GM12878 (cell line): ENCODE data around the gene CAPN7. TPM values are rescaled to one million over a fixed set of nuclear protein-coding genes. Genes with fewer than 3 reads are reported as not detected.

Experiments
- ATAC-seq: fragments of 200-7000 bp; cut with Tn5 transposase; 3 replicates; pipeline ENCODE4 v1.9.1; 2020; ENCODE audit warnings: mild to moderate bottlenecking, moderate library complexity
- BruUV-seq: library from RNA; stranded (reverse); fragments of 400-500 nt; replicated peaks from 2 replicates; lab custom pipeline; 2021; lab: Mats Ljungman, UMichigan
- CTCF ChIA-PET: fragments of 300-600 bp; sonication (Branson Sonifier 250); formaldehyde crosslinking; extraction: SDS; loops from one replicate; lab custom pipeline; 2021; ENCODE audit warnings: inconsistent platforms; lab: Yijun Ruan, JAX
- POLR2A ChIA-PET: fragments of 350-600 bp; formaldehyde crosslinking; extraction: SDS; loops from one replicate; lab custom pipeline; 2021; ENCODE audit warnings: inconsistent platforms; lab: Charles Lee
- RAD21 ChIA-PET: fragments of 300-600 bp; sonication (Branson Sonifier 250); formaldehyde crosslinking; loops from one replicate; lab custom pipeline; 2023; ENCODE audit warnings: antibody characterized with exemption; ENCODE audit not compliant: unreplicated experiment; lab: Charles Lee
- SMC1A ChIA-PET: fragments of 300-600 bp; sonication (Branson Sonifier 250); formaldehyde crosslinking; loops from one replicate; lab custom pipeline; 2023; ENCODE audit not compliant: unreplicated experiment, uncharacterized antibody; lab: Charles Lee
- DNase-seq: peaks from one replicate; pipeline ENCODE4 v3.0.0-alpha.2; 2011; ENCODE audit warnings: low read depth, low spot score
- FAIRE-seq: peaks from 3 replicates; lab custom pipeline; 2011; peaks lifted over from hg19 to GRCh38; lab: Jason Lieb, UNC
- H2AFZ ChIP-seq: 2 replicates; pipeline ENCODE4 v1.6.0; 2011; ENCODE audit warnings: low read depth, low read length, control low read depth; ENCODE audit not compliant: control insufficient read depth
- H3K27ac ChIP-seq: 2 replicates; pipeline ENCODE4 v1.5.1; 2011; ENCODE audit warnings: control low read depth; ENCODE audit not compliant: control insufficient read depth, insufficient read depth
- H3K27me3 ChIP-seq, 2 experiments: replicated peaks in 1 of 2; 2 replicates each; pipeline versions ENCODE4 v1.6.0 to v1.6.1; 2011; ENCODE audit warnings: low read length in 1 of 2; ENCODE audit not compliant: control insufficient read depth in 2 of 2, insufficient read depth in 2 of 2
- H3K36me3 ChIP-seq, 2 experiments: 2 replicates each; pipeline ENCODE4 v1.5.1; 2011; ENCODE audit warnings: low read length in 1 of 2; ENCODE audit not compliant: control insufficient read depth in 2 of 2, insufficient read depth in 2 of 2
- H3K4me1 ChIP-seq: 2 replicates; pipeline ENCODE4 v1.6.1; 2011; ENCODE audit warnings: mild to moderate bottlenecking, low read length, moderate library complexity, mixed read lengths; ENCODE audit not compliant: control insufficient read depth, insufficient read depth
- H3K4me2 ChIP-seq: 2 replicates; pipeline ENCODE4 v1.6.0; 2011; ENCODE audit warnings: control low read depth; ENCODE audit not compliant: control insufficient read depth, insufficient read depth
- H3K4me3 ChIP-seq: fragments of 200-600 bp; sonication (generic); 2 replicates; pipeline ENCODE4 v1.5.1; 2016
- H3K79me2 ChIP-seq: 2 replicates; pipeline ENCODE4 v1.6.0; 2011; ENCODE audit warnings: low read length; ENCODE audit not compliant: control insufficient read depth, insufficient read depth
- H3K9ac ChIP-seq: 2 replicates; pipeline ENCODE4 v1.8.0; 2011; ENCODE audit warnings: low read length, control low read depth, mixed read lengths; ENCODE audit not compliant: control insufficient read depth, insufficient read depth
- H3K9me3 ChIP-seq: replicated peaks from 3 replicates; pipeline ENCODE4 v1.5.1; 2011; ENCODE audit warnings: mild to moderate bottlenecking, low read length; ENCODE audit not compliant: control insufficient read depth, insufficient read depth
- H4K20me1 ChIP-seq: 2 replicates; pipeline ENCODE4 v1.6.0; 2011; ENCODE audit not compliant: control insufficient read depth, insufficient read depth
- CBFB ChIP-seq: IDR thresholded peaks from 2 replicates; pipeline ENCODE4 v1.6.1; 2016; ENCODE audit warnings: antibody characterized with exemption, low read depth
- CBX5 ChIP-seq: sonication (generic); IDR thresholded peaks from 2 replicates; pipeline ENCODE4 v1.6.1; 2016; ENCODE audit warnings: low read depth, moderate library complexity, mild to moderate bottlenecking, inconsistent platforms
- CREB1 ChIP-seq: IDR thresholded peaks from 2 replicates; pipeline ENCODE4 v1.6.1; 2012; ENCODE audit warnings: low read depth, mild to moderate bottlenecking, inconsistent platforms
- HDGF ChIP-seq: fragments of 450-650 bp; IDR thresholded peaks from 2 replicates; pipeline ENCODE4 v1.6.1; 2016; ENCODE audit warnings: antibody characterized with exemption
- NKRF ChIP-seq: fragments of 450-650 bp; conservative IDR thresholded peaks from 2 replicates; pipeline ENCODE4 v1.6.1; 2017; ENCODE audit warnings: mild to moderate bottlenecking, moderate library complexity
- PRDM15 ChIP-seq: fragments of 450-650 bp; formaldehyde crosslinking; IDR thresholded peaks from 2 replicates; pipeline ENCODE4 v1.4.0; 2020; ENCODE audit warnings: mild to moderate bottlenecking, moderate library complexity
- SPI1 ChIP-seq: IDR thresholded peaks from 2 replicates; pipeline ENCODE4 v1.6.1; 2011; ENCODE audit warnings: low read depth, mild to moderate bottlenecking, low read length, moderate library complexity, borderline replicate concordance; ENCODE audit not compliant: insufficient read depth
- ZNF622 ChIP-seq: fragments of 450-650 bp; IDR thresholded peaks from 2 replicates; pipeline ENCODE4 v1.6.1; 2017; ENCODE audit warnings: mild to moderate bottlenecking, inconsistent platforms
- ZZZ3 ChIP-seq: IDR thresholded peaks from 2 replicates; pipeline ENCODE4 v1.6.1; 2011; ENCODE audit warnings: low read depth; ENCODE audit not compliant: control insufficient read depth, insufficient read length
- WGBS: methylation state at CpG from one replicate; pipeline ENCODE4 v1.1.6; 2016; ENCODE audit warnings: low lambda C conversion rate; ENCODE audit not compliant: insufficient replicate concordance, insufficient coverage; ENCODE audit errors: missing lambda C conversion rate; 5-methylcytosine and 5-hydroxymethylcytosine counted together
- in situ Hi-C: fragments of 300-500 bp; cut with MboI; formaldehyde crosslinking; loops from 9 replicates; pipeline ENCODE4 v1.14.3; 2018; ENCODE audit warnings: mixed read lengths
- intact Hi-C: fragments of 100-400 bp; cut with micrococcal nuclease; formaldehyde crosslinking; loops from one replicate; pipeline ENCODE4 v1.14.2; 2022; ENCODE audit not compliant: unreplicated experiment
- polyA plus RNA-seq, 11 experiments: library from polyadenylated mRNA; depleted of rRNA in 4 of 11; unstranded in 6 of 11; stranded (reverse) in 5 of 11; fragments of >200 nt; fragmentation: Nextera tagmentation in 4 of 11; fragmentation: Illumina TruSeq in 1 of 11; extraction: Ambion mirVana in 4 of 11; extraction: Trizol in 1 of 11; gene quantifications; 1 replicate in 1 of 11; 2 replicates in 10 of 11; pipeline versions ENCODE4 v1.2.1 to v1.2.3, GENCODE V29; 2011 to 2016; ENCODE audit warnings: inconsistent platforms in 2 of 11, missing spikeins in 2 of 11, low read depth in 1 of 11
- total RNA-seq, 4 experiments: library from RNA; depleted of rRNA in 3 of 4; stranded (reverse); fragments of >200 nt in 3 of 4; fragmentation: Illumina TruSeq in 1 of 4; extraction: Trizol in 1 of 4; gene quantifications; 2 replicates each; pipeline versions ENCODE4 v1.2.1 to v1.2.3, GENCODE V29; 2013 to 2021

The CAPN7 gene
- total and polyA plus RNA-seq, 10 of the 15 experiments (the other 5 are each of a cell fraction or from before 2014, with no cell fraction given) = 5.3 to 27.0 (median 18.2) TPM

- no peak for FAIRE-seq
- Histone ChIP-seq H3K9me3 (no peaks in the 10 kb centered on the region), H2AFZ (no peak overlapping the region), H3K4me1 (peaks cover 15% of the 10 kb centered on the region), H3K79me2 (no peaks in the 10 kb centered on the region; the same call in 1 of the 2 replicates)
- RAD21 ChIA-PET = interaction anchor here (0.9 to 1.5 kb wide), 3 partner anchors 106 to 277 kb away, joined by 3 to 4 read pairs (median 3); no protein-coding TSS in a partner anchor
- TF ChIP-seq CBX5 (no peak), ZZZ3 (no peak), SPI1 (no peak), HDGF (no peak), PRDM15 (CRISPR knock-in tag) (no peak), ZNF622 (no peak), CREB1 (no peak), CBFB (no peak), NKRF (no peak)
- TF ChIP-seq, all 136 proteins: peak for 0
- intact Hi-C loops (no loop called here), in situ Hi-C loops (no loop called here)
- 55% methylated on average over 4 of the region's 4 CpGs for WGBS
- Histone ChIP-seq H3K4me2 (no peak overlapping the region), H3K27ac (no peak overlapping the region), H3K9ac (no peak overlapping the region), H3K27me3 (no peaks in the 10 kb centered on the region), H3K4me3 (no peak overlapping the region), H3K36me3 (peaks cover 0 to 12% of the 10 kb centered on the region in 2 experiments; a peak in 2 of 4 replicates), H4K20me1 (no peaks in the 10 kb centered on the region)
- no peak for ATAC-seq
- ChIA-PET SMC1A (interaction anchor here (0.7 to 3.7 kb wide), 7 partner anchors 10 to 278 kb away, joined by 3 to 27 read pairs (median 4); no protein-coding TSS in a partner anchor), CTCF (interaction anchor here (1.0 to 3.5 kb wide), 8 partner anchors 9 to 277 kb away, joined by 3 to 16 read pairs (median 5); partner anchors contain the start of gene SH3BP5), POLR2A (no interaction called here)
- no TSS peak for BruUV-seq
- no peak for DNase-seq
These were observed 73.2 kb downstream of the CAPN7 start for GRCh38 chr3:15279205-15279604.
